Measurements from ENCODE around the gene MORC4.

DNA sequence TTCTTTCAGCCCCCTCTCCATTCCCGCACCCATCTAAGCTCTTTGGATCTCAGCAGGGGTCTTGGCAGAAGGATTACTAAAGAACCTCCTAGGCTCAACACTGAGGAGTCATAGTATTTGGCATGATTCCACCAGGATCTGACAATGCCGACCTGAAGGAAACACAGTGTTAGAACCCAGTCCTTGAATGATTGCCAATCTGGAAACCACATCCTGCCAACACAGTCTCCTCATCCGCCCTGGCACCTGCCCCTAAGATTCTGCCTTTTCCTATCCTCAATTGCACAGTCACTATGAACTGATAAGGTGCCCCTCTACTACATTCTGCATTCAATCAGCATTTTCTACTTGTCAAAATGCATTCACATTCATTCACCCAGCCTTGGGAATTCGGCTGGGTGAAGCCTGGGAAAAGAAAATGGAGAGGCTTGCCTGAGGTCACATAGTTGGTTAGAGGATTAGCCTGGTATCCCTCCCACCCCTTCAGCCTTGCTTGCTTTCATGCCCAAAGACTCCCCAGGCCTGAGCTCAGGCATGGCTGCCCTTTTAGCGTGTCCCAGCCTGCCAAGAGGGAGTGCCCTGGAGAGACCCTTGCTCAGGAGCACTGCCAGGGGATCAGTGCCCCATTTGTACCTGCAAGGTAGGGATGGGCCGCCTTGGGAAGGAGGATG is 82.0 kb downstream of the MORC4 start:
- TF ChIP-seq POLR2A (IDR thresholded peaks at IDR 0.05), result no peak
- TF ChIP-seq, protein P1, sequence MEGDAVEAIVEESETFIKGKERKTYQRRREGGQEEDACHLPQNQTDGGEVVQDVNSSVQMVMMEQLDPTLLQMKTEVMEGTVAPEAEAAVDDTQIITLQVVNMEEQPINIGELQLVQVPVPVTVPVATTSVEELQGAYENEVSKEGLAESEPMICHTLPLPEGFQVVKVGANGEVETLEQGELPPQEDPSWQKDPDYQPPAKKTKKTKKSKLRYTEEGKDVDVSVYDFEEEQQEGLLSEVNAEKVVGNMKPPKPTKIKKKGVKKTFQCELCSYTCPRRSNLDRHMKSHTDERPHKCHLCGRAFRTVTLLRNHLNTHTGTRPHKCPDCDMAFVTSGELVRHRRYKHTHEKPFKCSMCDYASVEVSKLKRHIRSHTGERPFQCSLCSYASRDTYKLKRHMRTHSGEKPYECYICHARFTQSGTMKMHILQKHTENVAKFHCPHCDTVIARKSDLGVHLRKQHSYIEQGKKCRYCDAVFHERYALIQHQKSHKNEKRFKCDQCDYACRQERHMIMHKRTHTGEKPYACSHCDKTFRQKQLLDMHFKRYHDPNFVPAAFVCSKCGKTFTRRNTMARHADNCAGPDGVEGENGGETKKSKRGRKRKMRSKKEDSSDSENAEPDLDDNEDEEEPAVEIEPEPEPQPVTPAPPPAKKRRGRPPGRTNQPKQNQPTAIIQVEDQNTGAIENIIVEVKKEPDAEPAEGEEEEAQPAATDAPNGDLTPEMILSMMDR (IDR thresholded peaks at IDR 0.05), result no peak

All from body of pancreas (tissue), 4 donors.